Panc1 (cell line): Measurements from ENCODE around the gene ALPK1.

Experiments
- REST ChIP-seq, 2 experiments: IDR thresholded peaks; 2 replicates each; pipeline ENCODE4 v1.6.1; 2011 to 2012; ENCODE audit warnings: low read depth in 2 of 2, control low read depth in 1 of 2, low read length in 1 of 2, mild to moderate bottlenecking in 1 of 2, moderate library complexity in 1 of 2; ENCODE audit not compliant: insufficient read depth in 1 of 2
- TF ChIP-seq, protein P1 (sequence below): fragments of 450-650 bp; IDR thresholded peaks from 2 replicates; pipeline ENCODE4 v1.5.1; 2017; ENCODE audit warnings: mild to moderate bottlenecking

GRCh38 chr4:112274959-112275358, 22.2 kb upstream of the ALPK1 start:
- TF ChIP-seq, protein P1, sequence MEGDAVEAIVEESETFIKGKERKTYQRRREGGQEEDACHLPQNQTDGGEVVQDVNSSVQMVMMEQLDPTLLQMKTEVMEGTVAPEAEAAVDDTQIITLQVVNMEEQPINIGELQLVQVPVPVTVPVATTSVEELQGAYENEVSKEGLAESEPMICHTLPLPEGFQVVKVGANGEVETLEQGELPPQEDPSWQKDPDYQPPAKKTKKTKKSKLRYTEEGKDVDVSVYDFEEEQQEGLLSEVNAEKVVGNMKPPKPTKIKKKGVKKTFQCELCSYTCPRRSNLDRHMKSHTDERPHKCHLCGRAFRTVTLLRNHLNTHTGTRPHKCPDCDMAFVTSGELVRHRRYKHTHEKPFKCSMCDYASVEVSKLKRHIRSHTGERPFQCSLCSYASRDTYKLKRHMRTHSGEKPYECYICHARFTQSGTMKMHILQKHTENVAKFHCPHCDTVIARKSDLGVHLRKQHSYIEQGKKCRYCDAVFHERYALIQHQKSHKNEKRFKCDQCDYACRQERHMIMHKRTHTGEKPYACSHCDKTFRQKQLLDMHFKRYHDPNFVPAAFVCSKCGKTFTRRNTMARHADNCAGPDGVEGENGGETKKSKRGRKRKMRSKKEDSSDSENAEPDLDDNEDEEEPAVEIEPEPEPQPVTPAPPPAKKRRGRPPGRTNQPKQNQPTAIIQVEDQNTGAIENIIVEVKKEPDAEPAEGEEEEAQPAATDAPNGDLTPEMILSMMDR, result no peak
- no peak for TF ChIP-seq REST (IDR thresholded peaks at IDR 0.05; ENCODE audit: insufficient read depth in 1 of 2, low read depth in 2 of 2, low read length in 1 of 2)
